Hematopoietic multipotent progenitor cell treated with erythropoietin and hydrocortisone succinate and interleukin-3 and kit ligand, for 8 days (in vitro differentiated cells): ENCODE measurements around the gene TATDN2.
A peak's percentile ranks its signal among the peaks of the same experiment; 100 is the strongest.

Experiments used
- DNase-seq: peaks from one replicate; pipeline ENCODE4 v3.0.0-alpha.2; 2015

Gene TATDN2

GRCh38 chr3:10248184-10248983 is at the start of gene TATDN2:
TATDN2 (plus strand) TSS chr3:10248459; CDS start chr3:10249201, 742 bp downstream.
- DNase-seq = peak; percentile 99

- peak; percentile 78 for DNase-seq
Measured at GRCh38 chr3:10198761-10199649, 49.3 kb upstream of the TATDN2 start.

- no peak for DNase-seq
Measured at GRCh38 chr3:10204921-10205320, 43.3 kb upstream of the TATDN2 start.

GRCh38 chr3:10205451-10206165 is 42.7 kb upstream of the TATDN2 start:
- DNase-seq = no peak

GRCh38 chr3:10206166-10206511 is 42.1 kb upstream of the TATDN2 start:
- no peak for DNase-seq

GRCh38 chr3:10213156-10213792 is 35.0 kb upstream of the TATDN2 start:
- DNase-seq = no peak

GRCh38 chr3:10215578-10216368 is 32.5 kb upstream of the TATDN2 start:
- no peak for DNase-seq

- DNase-seq = no peak
Measured at GRCh38 chr3:10217359-10217758, 30.9 kb upstream of the TATDN2 start.

- no peak for DNase-seq
Measured at GRCh38 chr3:10219737-10220136, 28.5 kb upstream of the TATDN2 start.

- no peak for DNase-seq
Measured at GRCh38 chr3:10223676-10224639, 24.3 kb upstream of the TATDN2 start.

- peak; percentile 83 for DNase-seq
Measured at GRCh38 chr3:10224794-10225665, 23.2 kb upstream of the TATDN2 start.

GRCh38 chr3:10226293-10226692 is 22.0 kb upstream of the TATDN2 start:
- DNase-seq = no peak

GRCh38 chr3:10228248-10228950 is 19.9 kb upstream of the TATDN2 start:
- peak; percentile 20 for DNase-seq

- no peak for DNase-seq
Measured at GRCh38 chr3:10229576-10229975, 18.7 kb upstream of the TATDN2 start.

GRCh38 chr3:10232137-10232536 is 16.1 kb upstream of the TATDN2 start:
- no peak for DNase-seq

- no peak for DNase-seq
Measured at GRCh38 chr3:10233988-10234387, 14.3 kb upstream of the TATDN2 start.

GRCh38 chr3:10234526-10235230 is 13.6 kb upstream of the TATDN2 start:
- DNase-seq = no peak

- no peak for DNase-seq
Measured at GRCh38 chr3:10235551-10235950, 12.7 kb upstream of the TATDN2 start.
